Measurements from ENCODE around the gene GALNS.

GRCh38 chr16:88779406-88780141 lies 77.2 kb downstream of the GALNS start:
- TF ChIP-seq POLR2AphosphoS5 (IDR thresholded peaks at IDR 0.05) (no peak), CTCF (IDR thresholded peaks at IDR 0.05) (no peak), POLR2A (IDR thresholded peaks at IDR 0.05) (no peak), EP300 (IDR thresholded peaks at IDR 0.05) (no peak)
